SK-N-MC (cell line): ENCODE results near the gene RXFP4.

Experiments used
- DNase-seq: peaks from one replicate; pipeline ENCODE4 v3.0.0-alpha.2; 2011; ENCODE audit warnings: low read depth, low spot score
- H3K27ac ChIP-seq: fragments of 200-600 bp; sonication (generic); 2 replicates; pipeline ENCODE4 v1.5.1; 2016; ENCODE audit warnings: mixed run types
- H3K36me3 ChIP-seq: fragments of 200-600 bp; sonication (generic); 2 replicates; pipeline ENCODE4 v1.6.1; 2017; ENCODE audit warnings: antibody characterized with exemption, low read length, mixed read lengths; ENCODE audit not compliant: insufficient read depth
- H3K4me3 ChIP-seq: fragments of 200-600 bp; sonication (generic); 2 replicates; pipeline ENCODE4 v1.5.1; 2016
- H3K9ac ChIP-seq: fragments of 200-600 bp; sonication (generic); 2 replicates; pipeline ENCODE4 v1.8.0; 2017; ENCODE audit warnings: mixed run types, mixed read lengths; ENCODE audit not compliant: insufficient read length
- H3K9me3 ChIP-seq: fragments of 200-600 bp; sonication (generic); 2 replicates; pipeline ENCODE4 v1.6.1; 2017; ENCODE audit warnings: low read depth, mild to moderate bottlenecking, antibody characterized with exemption, low read length, moderate library complexity, mixed read lengths
- EZH2 ChIP-seq: fragments of 200-600 bp; sonication (generic); IDR thresholded peaks from one replicate; pipeline ENCODE4 v1.6.1; 2017; ENCODE audit warnings: antibody characterized with exemption
- FOXP2 ChIP-seq: optimal IDR thresholded peaks from 2 replicates; pipeline ENCODE3; 2011; ENCODE audit warnings: mild to moderate bottlenecking, moderate library complexity; ENCODE audit not compliant: insufficient read depth; ENCODE audit errors: extremely low read length, control extremely low read depth
- POLR2AphosphoS5 ChIP-seq: IDR thresholded peaks from 2 replicates; pipeline ENCODE4 v1.6.1; 2012; ENCODE audit warnings: mild to moderate bottlenecking, low read depth, low read length, borderline replicate concordance

Gene RXFP4

DNA sequence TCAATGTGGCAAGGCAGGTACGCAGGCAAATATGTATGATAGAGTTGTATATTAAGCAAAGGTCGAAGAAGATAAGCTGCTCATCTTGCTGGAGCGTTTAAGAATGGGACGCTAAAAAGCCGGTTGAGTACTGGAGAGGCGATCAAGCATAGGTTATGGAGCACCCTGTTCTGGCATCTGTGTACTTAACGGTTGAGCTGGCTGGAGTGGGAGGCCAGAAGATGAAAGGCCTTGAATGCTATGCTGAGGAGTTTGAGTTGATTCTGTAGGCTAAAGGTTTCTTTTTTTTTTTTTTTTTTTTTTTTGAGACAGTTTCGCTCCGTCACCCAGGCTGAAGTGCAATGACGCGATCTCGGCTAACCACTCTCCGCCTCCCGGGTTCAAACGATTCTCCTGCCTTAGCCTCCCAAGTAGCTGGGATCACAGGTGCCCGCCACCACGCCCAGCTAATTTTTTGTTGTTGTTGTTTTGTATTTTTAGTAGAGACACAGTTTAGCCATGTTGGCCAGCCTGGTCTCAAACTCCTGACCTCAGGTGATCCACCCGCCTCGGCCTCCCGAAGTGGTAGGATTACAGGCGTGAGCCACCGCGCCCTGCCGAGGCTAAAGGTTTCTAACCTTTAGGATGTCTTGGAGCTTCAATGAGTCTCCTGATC, 6.4 kb upstream of the RXFP4 start:
- Histone ChIP-seq H3K9ac (peak overlapping the region; percentile 93), H3K9me3 (no peaks in the 10 kb centered on the region), H3K4me3 (peak overlapping the region; percentile 82), H3K36me3 (peaks cover 37% of the 10 kb centered on the region), H3K27ac (peak overlapping the region; percentile 97)
- no peak for TF ChIP-seq FOXP2
- TF ChIP-seq POLR2AphosphoS5, result no peak
- TF ChIP-seq EZH2, result no peak
- no peak for DNase-seq

DNA sequence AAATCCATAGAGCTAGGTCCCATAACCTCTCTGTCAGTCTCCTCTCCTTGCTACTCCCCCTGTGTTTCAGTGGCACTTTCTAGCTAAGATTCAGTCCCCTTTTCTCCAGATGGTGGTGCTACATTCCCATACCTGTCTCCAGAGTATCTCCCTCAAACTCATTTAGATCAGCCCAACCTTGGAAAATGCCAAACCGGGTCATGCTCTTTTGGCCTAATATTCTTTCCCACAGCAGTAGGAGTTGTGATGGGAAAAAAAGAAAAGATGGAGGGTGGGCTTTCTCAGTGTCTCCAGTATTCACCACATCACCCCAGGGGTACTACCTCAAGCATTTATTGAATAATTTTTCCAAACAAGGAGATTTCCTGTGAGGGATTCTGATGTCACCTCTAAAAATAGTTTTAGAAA, 3.2 kb upstream of the RXFP4 start:
- H3K36me3 ChIP-seq, result peaks cover 6% of the 10 kb centered on the region
- peak; percentile 67 for DNase-seq
- no peaks in the 10 kb centered on the region for H3K9me3 ChIP-seq
- TF ChIP-seq FOXP2, result no peak
- TF ChIP-seq POLR2AphosphoS5, result no peak
- no peak for TF ChIP-seq EZH2
- H3K4me3 ChIP-seq, result no peak overlapping the region
- H3K9ac ChIP-seq, result peak overlapping the region; percentile 58
- H3K27ac ChIP-seq, result peak overlapping the region; percentile 89

DNA sequence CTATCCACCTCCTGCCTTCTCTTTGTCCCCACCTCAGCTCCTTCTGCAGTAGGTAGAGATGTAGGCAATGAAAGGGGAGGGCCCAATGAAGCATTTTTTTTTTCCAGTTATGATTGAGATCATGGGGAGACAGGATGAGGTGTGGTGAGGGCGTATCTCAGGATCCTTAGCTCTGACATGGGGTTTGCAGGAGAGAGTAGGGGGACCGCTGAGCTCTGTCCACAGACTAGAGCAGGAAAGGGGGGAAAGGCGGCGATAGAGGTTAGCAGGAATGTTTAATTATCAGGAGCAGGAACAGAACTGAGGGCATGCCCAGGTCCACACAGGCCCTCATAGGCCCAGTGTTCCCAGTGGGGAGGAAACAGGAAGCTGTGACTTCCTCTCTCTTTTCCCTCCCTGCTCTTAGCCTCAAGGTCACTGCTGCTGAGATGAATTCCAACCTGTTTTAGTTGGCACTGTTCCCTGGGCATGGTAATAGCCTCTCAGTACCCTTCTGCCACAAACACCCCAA, 901 bp upstream of the RXFP4 start:
- Histone ChIP-seq H3K4me3 (peak overlapping the region; percentile 17; the same call in 1 of the 2 replicates), H3K27ac (peak overlapping the region; percentile 88)
- no peak for DNase-seq

DNA sequence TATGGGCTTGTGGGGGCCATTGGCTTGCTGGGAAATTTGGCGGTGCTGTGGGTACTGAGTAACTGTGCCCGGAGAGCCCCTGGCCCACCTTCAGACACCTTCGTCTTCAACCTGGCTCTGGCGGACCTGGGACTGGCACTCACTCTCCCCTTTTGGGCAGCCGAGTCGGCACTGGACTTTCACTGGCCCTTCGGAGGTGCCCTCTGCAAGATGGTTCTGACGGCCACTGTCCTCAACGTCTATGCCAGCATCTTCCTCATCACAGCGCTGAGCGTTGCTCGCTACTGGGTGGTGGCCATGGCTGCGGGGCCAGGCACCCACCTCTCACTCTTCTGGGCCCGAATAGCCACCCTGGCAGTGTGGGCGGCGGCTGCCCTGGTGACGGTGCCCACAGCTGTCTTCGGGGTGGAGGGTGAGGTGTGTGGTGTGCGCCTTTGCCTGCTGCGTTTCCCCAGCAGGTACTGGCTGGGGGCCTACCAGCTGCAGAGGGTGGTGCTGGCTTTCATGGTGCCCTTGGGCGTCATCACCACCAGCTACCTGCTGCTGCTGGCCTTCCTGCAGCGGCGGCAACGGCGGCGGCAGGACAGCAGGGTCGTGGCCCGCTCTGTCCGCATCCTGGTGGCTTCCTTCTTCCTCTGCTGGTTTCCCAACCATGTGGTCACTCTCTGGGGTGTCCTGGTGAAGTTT, 550 bp downstream of the RXFP4 start:
- Histone ChIP-seq H3K27ac (no peak overlapping the region; the same call in 1 of the 2 replicates), H3K9ac (no peak overlapping the region), H3K4me3 (no peak overlapping the region)

More for the DNA sequence above, 901 bp upstream of the RXFP4 start:
- H3K9ac ChIP-seq, result peak overlapping the region; percentile 56
- no peaks in the 10 kb centered on the region for H3K36me3 ChIP-seq
- no peaks in the 10 kb centered on the region for H3K9me3 ChIP-seq
- TF ChIP-seq POLR2AphosphoS5 (no peak), EZH2 (no peak), FOXP2 (no peak)

DNA sequence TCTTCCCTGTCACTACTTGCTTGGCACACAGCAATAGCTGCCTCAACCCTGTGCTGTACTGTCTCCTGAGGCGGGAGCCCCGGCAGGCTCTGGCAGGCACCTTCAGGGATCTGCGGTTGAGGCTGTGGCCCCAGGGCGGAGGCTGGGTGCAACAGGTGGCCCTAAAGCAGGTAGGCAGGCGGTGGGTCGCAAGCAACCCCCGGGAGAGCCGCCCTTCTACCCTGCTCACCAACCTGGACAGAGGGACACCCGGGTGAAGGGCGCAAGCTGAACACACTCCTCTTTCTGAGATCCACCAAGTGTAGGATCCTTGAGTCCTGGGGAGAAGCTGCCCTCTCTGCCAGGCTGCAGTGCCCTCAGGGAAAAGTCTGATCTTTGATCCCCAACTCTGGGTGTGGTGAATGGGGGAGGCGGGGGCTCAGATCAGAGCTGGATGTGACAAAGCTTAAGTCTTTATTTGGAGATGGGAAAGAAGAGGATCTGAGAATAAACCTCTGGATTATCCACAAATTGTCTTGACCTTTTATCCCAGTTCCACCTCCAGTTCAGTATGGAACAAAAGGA, 1.2 kb downstream of the RXFP4 start:
- Histone ChIP-seq H3K4me3 (no peak overlapping the region), H3K27ac (peak overlapping the region; percentile 55), H3K9ac (no peak overlapping the region)

More for the DNA sequence above, 550 bp downstream of the RXFP4 start:
- peaks cover 11% of the 10 kb centered on the region for H3K36me3 ChIP-seq
- no peak for DNase-seq
- TF ChIP-seq POLR2AphosphoS5, result no peak
- H3K9me3 ChIP-seq, result no peaks in the 10 kb centered on the region

DNA sequence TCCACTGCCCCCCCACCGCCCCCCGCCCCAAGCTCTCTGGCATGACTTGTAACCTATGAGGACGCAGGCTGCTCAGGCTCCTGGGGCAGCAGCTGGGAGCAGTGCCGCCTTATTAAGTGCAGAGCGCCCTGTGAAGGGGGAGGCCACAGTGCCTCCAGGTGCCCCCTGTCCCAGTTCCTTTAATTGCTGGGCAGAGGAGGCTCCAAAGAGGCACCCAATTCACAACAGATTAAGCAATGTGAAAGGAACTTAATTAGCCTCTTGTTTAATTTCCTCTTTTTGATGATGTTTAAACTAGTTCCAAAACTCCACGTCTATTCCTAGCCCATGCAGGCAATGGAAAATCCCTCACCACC, 3.0 kb downstream of the RXFP4 start:
- peaks cover 29% of the 10 kb centered on the region for H3K36me3 ChIP-seq
- H3K27ac ChIP-seq, result no peak overlapping the region
- H3K9me3 ChIP-seq, result no peaks in the 10 kb centered on the region
- TF ChIP-seq FOXP2 (no peak), POLR2AphosphoS5 (0 out of 2 replicates have a peak, but pooled peaks have one; percentile 5), EZH2 (no peak)
- H3K4me3 ChIP-seq, result no peak overlapping the region
- H3K9ac ChIP-seq, result no peak overlapping the region
- DNase-seq, result no peak

More for the DNA sequence above, 1.2 kb downstream of the RXFP4 start:
- no peaks in the 10 kb centered on the region for H3K9me3 ChIP-seq
- DNase-seq, result no peak
- peaks cover 17% of the 10 kb centered on the region for H3K36me3 ChIP-seq
- TF ChIP-seq EZH2 (no peak), POLR2AphosphoS5 (no peak), FOXP2 (no peak)

DNA sequence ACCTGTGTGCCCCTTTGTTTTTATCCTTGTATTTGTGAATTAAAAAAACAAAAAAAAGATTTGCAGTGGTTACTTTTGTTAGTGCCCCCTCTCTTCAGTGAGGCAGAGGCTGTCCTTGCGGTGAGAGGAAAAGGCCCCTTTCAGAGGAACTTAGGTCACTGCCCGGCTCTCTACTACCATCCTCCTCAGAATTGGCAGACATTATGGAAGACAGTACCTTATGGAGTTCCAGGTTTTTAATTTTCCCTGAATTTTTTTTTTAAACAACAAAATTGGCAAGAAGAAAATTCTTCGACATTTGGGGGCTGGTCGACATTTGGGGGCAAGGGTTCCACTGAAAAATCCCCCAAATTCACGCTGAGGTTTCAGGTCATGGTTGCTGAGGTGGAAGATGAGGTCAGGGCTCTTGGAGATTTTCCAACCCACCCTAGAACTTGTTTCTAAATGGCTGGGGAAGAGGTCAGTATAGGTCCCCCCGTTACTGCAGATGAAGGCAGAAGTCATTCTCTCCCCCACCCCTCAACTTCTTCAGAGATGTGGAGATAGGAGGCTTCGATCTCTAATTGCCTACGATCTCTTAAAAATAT, 5.3 kb downstream of the RXFP4 start:
- H3K4me3 ChIP-seq, result no peak overlapping the region
- H3K27ac ChIP-seq, result 0 out of 2 replicates have a peak overlapping the region, but pooled peaks have one; percentile 57
- TF ChIP-seq EZH2 (no peak), POLR2AphosphoS5 (no peak), FOXP2 (no peak)
- H3K36me3 ChIP-seq, result peaks cover 49% of the 10 kb centered on the region
- no peak overlapping the region for H3K9ac ChIP-seq
- no peaks in the 10 kb centered on the region for H3K9me3 ChIP-seq
- no peak for DNase-seq

DNA sequence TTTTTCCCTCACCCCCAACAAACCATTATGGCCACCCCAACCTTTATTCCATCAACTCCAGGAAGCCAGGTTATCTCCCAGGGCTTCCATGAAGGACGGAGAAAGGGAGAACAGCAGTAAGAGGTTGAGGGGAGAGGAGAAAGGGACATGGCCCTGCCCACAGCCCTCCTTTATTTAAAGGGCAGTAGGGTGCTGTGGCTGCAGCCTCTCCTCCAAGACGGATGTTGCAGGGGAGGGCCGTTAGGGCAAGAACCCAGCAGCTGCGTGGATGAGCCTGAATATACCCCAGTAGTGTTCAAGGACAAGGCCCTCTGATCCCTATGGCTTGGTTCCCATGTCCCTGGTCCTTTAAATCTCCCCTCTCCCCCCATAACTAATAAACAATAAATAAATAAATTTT, 5.9 kb downstream of the RXFP4 start:
- no peaks in the 10 kb centered on the region for H3K9me3 ChIP-seq
- peaks cover 55% of the 10 kb centered on the region for H3K36me3 ChIP-seq
- DNase-seq, result no peak
- H3K4me3 ChIP-seq, result no peak overlapping the region
- no peak overlapping the region for H3K9ac ChIP-seq
- no peak overlapping the region for H3K27ac ChIP-seq
- TF ChIP-seq POLR2AphosphoS5 (no peak), EZH2 (no peak), FOXP2 (no peak)
